Epithelial cell of esophagus (primary cell): Measurements from ENCODE around the gene UNC119B.

ENCODE experiments used
- DNase-seq: peaks from one replicate; pipeline ENCODE4 v3.0.0; 2010; ENCODE audit warnings: low read depth
- H3K4me3 ChIP-seq: 2 replicates; pipeline ENCODE4 v1.5.1; 2011; ENCODE audit warnings: mild to moderate bottlenecking, low read length, control low read depth
- TF ChIP-seq, protein P1 (sequence below): IDR thresholded peaks from 2 replicates; pipeline ENCODE4 v1.5.1; 2011; ENCODE audit warnings: low read depth, mild to moderate bottlenecking, low read length, control low read depth, inconsistent platforms; ENCODE audit not compliant: insufficient read depth; ENCODE audit errors: missing control alignments

Gene UNC119B

DNA sequence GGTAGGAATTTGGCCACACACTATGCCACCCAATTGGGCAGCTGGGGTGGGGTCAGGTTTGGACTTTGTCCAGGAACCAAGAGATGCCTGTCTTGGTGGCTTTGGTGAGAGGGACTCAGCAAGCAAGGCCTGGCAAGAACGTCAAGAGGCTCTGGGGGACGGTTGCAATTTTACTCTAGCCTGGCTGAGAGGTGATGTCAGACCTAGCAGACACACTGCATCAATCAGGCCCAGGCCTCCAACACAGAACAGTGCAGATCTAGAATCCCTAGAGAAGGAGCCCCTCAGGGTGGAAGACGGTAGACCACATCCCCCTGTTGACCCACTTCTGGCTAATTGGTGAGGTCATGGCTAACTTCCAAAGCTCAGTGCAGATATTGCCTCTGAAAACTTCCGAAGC lies 1.6 kb upstream of the UNC119B start:
- DNase-seq, result no peak
- TF ChIP-seq, protein P1, sequence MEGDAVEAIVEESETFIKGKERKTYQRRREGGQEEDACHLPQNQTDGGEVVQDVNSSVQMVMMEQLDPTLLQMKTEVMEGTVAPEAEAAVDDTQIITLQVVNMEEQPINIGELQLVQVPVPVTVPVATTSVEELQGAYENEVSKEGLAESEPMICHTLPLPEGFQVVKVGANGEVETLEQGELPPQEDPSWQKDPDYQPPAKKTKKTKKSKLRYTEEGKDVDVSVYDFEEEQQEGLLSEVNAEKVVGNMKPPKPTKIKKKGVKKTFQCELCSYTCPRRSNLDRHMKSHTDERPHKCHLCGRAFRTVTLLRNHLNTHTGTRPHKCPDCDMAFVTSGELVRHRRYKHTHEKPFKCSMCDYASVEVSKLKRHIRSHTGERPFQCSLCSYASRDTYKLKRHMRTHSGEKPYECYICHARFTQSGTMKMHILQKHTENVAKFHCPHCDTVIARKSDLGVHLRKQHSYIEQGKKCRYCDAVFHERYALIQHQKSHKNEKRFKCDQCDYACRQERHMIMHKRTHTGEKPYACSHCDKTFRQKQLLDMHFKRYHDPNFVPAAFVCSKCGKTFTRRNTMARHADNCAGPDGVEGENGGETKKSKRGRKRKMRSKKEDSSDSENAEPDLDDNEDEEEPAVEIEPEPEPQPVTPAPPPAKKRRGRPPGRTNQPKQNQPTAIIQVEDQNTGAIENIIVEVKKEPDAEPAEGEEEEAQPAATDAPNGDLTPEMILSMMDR, result no peak
- no peak overlapping the region for H3K4me3 ChIP-seq

DNA sequence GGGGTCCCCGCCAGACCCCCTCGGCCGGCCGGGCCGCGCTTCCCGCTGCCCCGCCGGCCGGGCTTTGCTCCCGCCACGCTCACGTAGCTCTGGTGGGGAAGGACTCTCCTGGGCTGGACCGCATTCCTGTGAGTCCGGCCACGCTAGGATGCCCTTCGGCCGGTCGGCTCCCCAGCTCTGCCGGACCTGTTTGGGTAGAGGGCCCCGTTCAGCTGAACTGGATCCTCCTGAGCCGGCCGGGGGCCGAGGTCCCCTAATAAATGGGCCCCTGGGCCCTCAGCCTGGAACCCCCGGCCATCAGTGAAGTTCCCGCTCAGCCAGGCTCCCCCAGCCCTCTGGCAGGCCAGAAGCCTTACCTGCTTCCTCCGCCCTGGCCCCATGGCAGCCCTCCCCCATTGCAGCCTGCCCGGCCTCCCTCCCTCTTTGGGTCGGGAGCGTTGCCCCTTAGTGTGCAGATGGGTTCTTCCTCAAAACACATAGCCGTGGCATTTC lies 593 bp downstream of the UNC119B start:
- TF ChIP-seq, protein P1, result no peak
- peak; percentile 17 for DNase-seq
- H3K4me3 ChIP-seq, result peak overlapping the region; percentile 66

DNA sequence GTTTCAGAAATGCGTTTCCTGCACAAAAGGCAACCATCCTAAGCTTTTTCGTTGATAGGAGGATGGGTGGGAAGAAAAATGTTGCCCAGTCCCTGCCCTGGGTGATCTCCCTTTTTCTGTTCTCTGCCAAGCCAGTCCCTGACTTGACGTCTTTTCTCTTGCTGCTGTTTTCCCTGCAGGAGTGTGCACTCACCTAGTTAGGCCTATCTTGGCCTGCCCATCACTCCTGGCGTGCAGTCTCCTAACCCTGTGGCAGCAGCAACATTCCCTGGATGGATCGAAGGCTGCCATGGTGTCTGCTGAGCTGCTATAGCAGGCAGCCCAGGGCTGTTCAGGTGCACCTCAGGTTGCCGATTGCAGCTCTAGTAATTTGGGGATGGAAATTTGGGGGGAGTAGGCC lies 1.2 kb downstream of the UNC119B start:
- H3K4me3 ChIP-seq, result peak overlapping the region; percentile 66
- DNase-seq, result peak; percentile 21
- TF ChIP-seq, protein P1, result no peak

DNA sequence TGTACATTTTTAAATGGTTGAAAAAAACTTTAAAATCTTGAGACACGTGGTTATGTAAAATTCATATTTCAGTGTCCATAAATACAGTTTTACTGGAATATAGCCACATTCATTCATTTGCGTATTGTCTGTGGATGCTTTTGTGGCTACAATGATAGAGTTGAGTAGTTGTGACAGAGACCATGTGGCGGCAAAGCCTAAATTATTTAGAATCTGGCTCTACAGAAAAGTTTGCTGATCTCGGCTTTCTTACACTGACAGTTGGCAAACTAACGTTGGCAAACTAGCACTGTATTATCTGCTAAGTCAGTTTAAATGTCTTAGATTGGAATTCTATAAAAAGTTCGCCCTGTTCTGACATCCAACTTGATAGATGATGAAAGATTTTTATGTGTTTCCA lies 2.4 kb downstream of the UNC119B start:
- TF ChIP-seq, protein P1, result no peak
- no peak for DNase-seq
- H3K4me3 ChIP-seq, result no peak overlapping the region

DNA sequence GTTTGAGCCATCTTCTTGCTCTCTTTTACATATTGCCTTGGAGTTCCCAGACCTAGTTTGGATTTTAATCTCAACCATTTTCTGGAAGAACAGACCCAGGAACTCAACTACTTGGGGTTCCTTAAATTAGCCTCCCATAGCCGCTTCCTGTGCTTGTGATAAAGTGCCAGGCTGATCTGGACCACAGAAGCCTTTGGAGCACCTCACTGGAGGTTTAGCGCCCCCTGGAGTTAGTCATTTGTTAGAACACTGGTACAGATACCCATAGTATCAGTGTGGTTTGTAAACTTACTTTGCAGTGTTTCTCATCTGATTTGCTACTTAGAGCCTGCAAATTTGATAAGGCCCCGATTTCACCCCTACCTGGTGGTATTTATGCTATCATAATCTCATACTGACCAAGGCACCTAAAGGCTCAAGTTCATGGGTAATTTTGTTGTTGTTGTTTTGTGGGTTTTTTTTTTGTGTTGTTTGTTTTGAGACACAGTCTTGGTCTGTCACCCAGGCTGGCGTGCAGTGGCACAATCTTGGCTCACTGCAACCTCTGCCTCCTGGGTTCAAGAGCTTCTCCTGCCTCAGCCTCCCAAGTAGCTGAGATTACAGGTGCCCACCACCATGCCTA lies 3.7 kb downstream of the UNC119B start:
- TF ChIP-seq, protein P1, result peak; percentile 86
- DNase-seq, result peak; percentile 85
- H3K4me3 ChIP-seq, result no peak overlapping the region

DNA sequence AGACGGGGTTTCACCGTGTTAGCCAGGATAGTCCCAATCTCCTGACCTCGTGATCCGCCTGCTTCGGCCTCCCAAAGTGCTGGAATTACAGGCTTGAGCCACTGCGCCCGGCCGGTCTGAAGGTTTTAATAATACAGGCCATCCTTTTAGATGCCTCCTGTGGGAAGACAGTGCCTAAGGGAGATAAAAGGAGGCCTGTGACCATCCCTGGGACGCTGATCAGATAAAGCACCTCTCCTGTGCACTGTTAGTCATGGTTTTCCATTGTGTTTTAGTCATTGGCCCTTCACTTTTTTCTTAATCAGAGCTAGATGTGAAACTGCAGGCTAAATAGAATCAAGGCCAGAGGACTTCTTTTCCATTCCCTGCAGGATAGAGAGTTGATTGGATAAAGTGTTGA lies 7.8 kb downstream of the UNC119B start:
- H3K4me3 ChIP-seq, result no peak overlapping the region
- DNase-seq, result no peak
- TF ChIP-seq, protein P1, result no peak

DNA sequence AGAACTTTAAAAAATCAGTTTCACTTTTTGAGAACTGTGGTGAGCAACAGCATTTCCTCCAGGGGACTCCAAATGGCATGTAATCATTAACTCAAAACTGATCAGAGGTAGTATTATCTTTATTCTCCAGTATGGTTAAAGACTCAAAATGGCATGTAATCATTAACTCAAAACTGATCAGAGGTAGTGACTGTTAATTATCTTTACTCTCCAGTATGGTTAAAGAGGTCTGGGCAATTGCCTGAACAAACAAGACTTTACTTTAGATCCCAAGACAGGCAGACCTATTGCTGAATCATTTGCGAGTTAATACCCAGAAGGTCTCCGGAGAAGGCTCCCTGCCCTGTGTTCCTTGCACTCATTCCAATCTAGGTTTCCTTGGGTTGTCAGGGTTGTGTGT lies 8.8 kb downstream of the UNC119B start:
- TF ChIP-seq, protein P1, result no peak
- DNase-seq, result no peak
- H3K4me3 ChIP-seq, result no peak overlapping the region
